PC-3 (cell line): ENCODE data around the gene BAZ2B.

Experiments
- EZH2 ChIP-seq: fragments of 300-600 bp; sonication (generic); IDR thresholded peaks from one replicate; pipeline ENCODE4 v1.6.1; 2017; ENCODE audit warnings: antibody characterized with exemption, mild to moderate bottlenecking, low read length; ENCODE audit not compliant: unreplicated experiment
- TF ChIP-seq, protein P1 (sequence below): fragments of 300-600 bp; sonication (generic); conservative IDR thresholded peaks from 2 replicates; pipeline ENCODE4 v1.5.1; 2017; ENCODE audit warnings: antibody characterized with exemption, low read depth, mild to moderate bottlenecking, low read length

DNA sequence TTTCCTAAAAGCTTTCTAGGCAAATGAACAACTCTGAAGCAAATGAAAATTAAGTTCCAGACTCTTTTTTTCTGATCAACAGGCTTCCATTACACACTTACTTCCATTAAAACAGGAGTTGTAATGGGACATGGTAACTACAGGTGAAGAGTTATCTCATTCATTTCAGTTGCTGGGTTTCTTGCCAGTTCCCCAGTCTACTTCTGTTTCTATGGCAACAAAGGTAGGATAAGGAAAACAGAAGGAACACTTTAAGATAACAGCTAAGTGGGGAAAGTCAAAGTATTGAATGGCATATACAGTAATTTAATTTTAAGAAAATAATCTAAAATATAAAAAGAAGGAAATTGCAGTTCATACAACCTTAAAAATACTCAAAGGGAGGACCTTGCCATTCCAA, 25.1 kb downstream of the BAZ2B start:
- TF ChIP-seq, protein P1, sequence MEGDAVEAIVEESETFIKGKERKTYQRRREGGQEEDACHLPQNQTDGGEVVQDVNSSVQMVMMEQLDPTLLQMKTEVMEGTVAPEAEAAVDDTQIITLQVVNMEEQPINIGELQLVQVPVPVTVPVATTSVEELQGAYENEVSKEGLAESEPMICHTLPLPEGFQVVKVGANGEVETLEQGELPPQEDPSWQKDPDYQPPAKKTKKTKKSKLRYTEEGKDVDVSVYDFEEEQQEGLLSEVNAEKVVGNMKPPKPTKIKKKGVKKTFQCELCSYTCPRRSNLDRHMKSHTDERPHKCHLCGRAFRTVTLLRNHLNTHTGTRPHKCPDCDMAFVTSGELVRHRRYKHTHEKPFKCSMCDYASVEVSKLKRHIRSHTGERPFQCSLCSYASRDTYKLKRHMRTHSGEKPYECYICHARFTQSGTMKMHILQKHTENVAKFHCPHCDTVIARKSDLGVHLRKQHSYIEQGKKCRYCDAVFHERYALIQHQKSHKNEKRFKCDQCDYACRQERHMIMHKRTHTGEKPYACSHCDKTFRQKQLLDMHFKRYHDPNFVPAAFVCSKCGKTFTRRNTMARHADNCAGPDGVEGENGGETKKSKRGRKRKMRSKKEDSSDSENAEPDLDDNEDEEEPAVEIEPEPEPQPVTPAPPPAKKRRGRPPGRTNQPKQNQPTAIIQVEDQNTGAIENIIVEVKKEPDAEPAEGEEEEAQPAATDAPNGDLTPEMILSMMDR = no peak
- TF ChIP-seq EZH2 = no peak
